Activated B cell treated with CpG ODN at 0.5 μM for 24 hours (primary cell): ENCODE measurements around the gene DAB1. TPM values are rescaled to one million over a fixed set of nuclear protein-coding genes. Genes with fewer than 3 reads are reported as not detected.

Experiments used
- ATAC-seq: fragments of 200-7000 bp; cut with Tn5 transposase; one replicate; pipeline ENCODE4 v1.10.0; 2021; ENCODE audit warnings: low read depth, mild to moderate bottlenecking, moderate library complexity
- CTCF ChIA-PET: fragments of 350-600 bp; sonication (Branson Sonifier 250); formaldehyde crosslinking; loops from one replicate; lab custom pipeline; 2021; ENCODE audit warnings: antibody characterized with exemption; lab: Charles Lee
- POLR2A ChIA-PET: fragments of 350-600 bp; sonication (Branson Sonifier 250); formaldehyde crosslinking; loops from one replicate; lab custom pipeline; 2021; ENCODE audit warnings: antibody characterized with exemption; lab: Charles Lee
- DNase-seq: peaks from one replicate; pipeline ENCODE4 v3.0.0; 2022
- H3K27ac Mint-ChIP-seq: one replicate; pipeline ENCODE4 v1.8.0; 2020; ENCODE audit warnings: mixed read lengths
- H3K27me3 Mint-ChIP-seq: one replicate; pipeline ENCODE4 v1.8.0; 2021; ENCODE audit warnings: mixed read lengths
- H3K36me3 Mint-ChIP-seq: one replicate; pipeline ENCODE4 v1.8.0; 2021; ENCODE audit warnings: low read depth, mixed read lengths
- H3K4me1 Mint-ChIP-seq: one replicate; pipeline ENCODE4 v1.8.0; 2021; ENCODE audit warnings: mixed read lengths
- H3K4me3 Mint-ChIP-seq: one replicate; pipeline ENCODE4 v1.8.0; 2020; ENCODE audit warnings: mild to moderate bottlenecking, mixed read lengths
- H3K9me3 Mint-ChIP-seq: one replicate; pipeline ENCODE4 v1.8.0; 2020; ENCODE audit warnings: mixed read lengths
- intact Hi-C: fragments of 100-400 bp; cut with micrococcal nuclease; formaldehyde crosslinking; loops from one replicate; pipeline ENCODE4 v1.15.1; 2024
- total RNA-seq: library from RNA; stranded (reverse); gene quantifications from 2 replicates; pipeline ENCODE4 v1.2.3, GENCODE V29; 2022
- TF ChIP-seq, protein P1 (sequence below): fragments of 200-600 bp; IDR thresholded peaks from one replicate; pipeline ENCODE4 v1.8.0; 2022; ENCODE audit warnings: antibody characterized with exemption, mild to moderate bottlenecking

Gene DAB1
- total RNA-seq, 1 donor from 2014 or later: not detected

DNA sequence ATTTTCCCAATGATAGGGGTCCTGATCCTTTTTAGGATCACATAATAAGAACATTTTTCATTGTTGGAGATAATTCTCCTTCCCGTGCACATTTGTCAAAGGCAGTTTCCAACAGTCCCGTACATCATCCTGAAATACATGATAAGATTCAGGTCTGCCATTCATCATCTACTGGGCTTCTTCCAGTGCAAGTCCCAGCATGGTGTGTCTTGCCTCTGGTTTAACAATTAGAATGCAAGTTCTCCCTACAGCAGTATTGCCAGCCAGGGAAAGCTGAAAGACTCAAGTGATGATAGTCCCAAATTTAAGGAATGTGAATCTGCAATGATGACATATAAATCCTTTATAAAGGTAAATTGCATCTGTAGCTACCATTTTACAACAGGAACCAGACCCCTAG, 146.2 kb downstream of the DAB1 start:
- peaks cover 2% of the 10 kb centered on the region for H3K9me3 Mint-ChIP-seq
- no peak overlapping the region for H3K27ac Mint-ChIP-seq
- ChIA-PET CTCF (no interaction called here), POLR2A (no interaction called here)
- TF ChIP-seq, protein P1, sequence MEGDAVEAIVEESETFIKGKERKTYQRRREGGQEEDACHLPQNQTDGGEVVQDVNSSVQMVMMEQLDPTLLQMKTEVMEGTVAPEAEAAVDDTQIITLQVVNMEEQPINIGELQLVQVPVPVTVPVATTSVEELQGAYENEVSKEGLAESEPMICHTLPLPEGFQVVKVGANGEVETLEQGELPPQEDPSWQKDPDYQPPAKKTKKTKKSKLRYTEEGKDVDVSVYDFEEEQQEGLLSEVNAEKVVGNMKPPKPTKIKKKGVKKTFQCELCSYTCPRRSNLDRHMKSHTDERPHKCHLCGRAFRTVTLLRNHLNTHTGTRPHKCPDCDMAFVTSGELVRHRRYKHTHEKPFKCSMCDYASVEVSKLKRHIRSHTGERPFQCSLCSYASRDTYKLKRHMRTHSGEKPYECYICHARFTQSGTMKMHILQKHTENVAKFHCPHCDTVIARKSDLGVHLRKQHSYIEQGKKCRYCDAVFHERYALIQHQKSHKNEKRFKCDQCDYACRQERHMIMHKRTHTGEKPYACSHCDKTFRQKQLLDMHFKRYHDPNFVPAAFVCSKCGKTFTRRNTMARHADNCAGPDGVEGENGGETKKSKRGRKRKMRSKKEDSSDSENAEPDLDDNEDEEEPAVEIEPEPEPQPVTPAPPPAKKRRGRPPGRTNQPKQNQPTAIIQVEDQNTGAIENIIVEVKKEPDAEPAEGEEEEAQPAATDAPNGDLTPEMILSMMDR: no peak
- no peak overlapping the region for H3K4me3 Mint-ChIP-seq
- no peaks in the 10 kb centered on the region for H3K4me1 Mint-ChIP-seq
- ATAC-seq (no peak), DNase-seq (no peak)
- H3K27me3 Mint-ChIP-seq: no peaks in the 10 kb centered on the region
- intact Hi-C loops: no loop called here
- no peaks in the 10 kb centered on the region for H3K36me3 Mint-ChIP-seq

DNA sequence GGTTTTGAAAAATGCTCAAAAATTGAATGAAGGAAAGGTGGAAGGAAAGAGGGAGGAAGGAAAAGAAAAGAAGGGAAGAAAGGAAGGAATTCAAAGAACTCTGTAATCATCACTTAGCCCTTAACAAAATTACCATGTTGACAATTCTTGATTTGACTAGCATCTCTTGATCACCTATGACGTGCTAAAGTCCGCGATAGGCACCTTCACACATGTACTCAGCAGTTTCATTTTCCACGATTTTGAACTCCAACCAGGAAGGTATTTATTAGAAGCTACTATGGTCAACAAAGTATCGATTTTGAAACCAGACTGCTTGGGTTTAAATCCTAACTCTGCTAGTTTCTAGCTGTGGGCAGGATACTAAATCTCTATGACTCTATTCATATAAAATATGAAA, 146.9 kb downstream of the DAB1 start:
- ChIA-PET POLR2A (no interaction called here), CTCF (no interaction called here)
- H3K27ac Mint-ChIP-seq: no peak overlapping the region
- ATAC-seq: no peak
- H3K27me3 Mint-ChIP-seq: no peaks in the 10 kb centered on the region
- DNase-seq: no peak
- no peaks in the 10 kb centered on the region for H3K36me3 Mint-ChIP-seq
- no peaks in the 10 kb centered on the region for H3K4me1 Mint-ChIP-seq
- TF ChIP-seq, protein P1: no peak
- peaks cover 2% of the 10 kb centered on the region for H3K9me3 Mint-ChIP-seq
- intact Hi-C loops: no loop called here
- no peak overlapping the region for H3K4me3 Mint-ChIP-seq

DNA sequence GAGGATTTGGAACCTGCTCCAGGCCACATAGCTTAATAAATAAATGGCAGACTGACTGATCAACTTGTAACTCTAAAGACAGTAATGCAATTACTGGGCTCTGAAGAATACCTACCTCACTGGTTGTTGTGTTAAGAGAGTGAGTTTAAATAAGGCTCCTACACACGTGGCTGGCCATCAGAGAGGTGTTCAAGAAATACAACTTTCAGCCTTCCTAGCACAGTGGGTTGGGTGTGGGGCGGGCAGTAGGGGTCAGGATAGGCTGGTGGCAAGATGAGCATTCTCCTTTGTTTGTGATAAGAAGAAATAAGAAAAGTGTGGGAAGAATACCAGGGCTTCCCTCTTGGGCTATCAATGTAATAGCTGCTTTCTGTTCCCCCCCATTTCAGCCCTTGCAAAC, 151.3 kb downstream of the DAB1 start:
- TF ChIP-seq, protein P1: no peak
- H3K4me3 Mint-ChIP-seq: no peak overlapping the region
- intact Hi-C loops: no loop called here
- H3K36me3 Mint-ChIP-seq: no peaks in the 10 kb centered on the region
- POLR2A ChIA-PET: no interaction called here
- H3K4me1 Mint-ChIP-seq: no peaks in the 10 kb centered on the region
- H3K9me3 Mint-ChIP-seq: peaks cover 2% of the 10 kb centered on the region
- CTCF ChIA-PET: no interaction called here
- H3K27ac Mint-ChIP-seq: no peak overlapping the region
- ATAC-seq (no peak), DNase-seq (no peak)
- no peaks in the 10 kb centered on the region for H3K27me3 Mint-ChIP-seq

DNA sequence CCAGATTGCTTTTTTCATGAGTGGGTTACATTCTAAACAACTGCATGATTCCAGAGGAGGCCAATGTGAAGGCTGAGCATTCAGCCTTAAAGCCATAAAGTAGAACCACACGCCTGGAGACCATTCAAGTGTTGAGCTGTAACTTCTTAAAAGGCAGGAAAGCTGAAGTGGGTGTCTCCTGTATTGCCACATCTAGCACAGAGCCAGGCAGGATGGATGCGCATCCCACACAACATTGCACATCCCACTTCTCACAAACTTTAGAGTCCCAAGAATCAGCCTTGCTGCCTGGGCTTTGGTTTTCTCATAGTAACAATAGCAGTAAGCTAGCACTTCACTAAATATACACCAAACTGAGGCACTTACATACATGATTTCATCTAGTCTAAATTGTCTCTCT, 151.7 kb downstream of the DAB1 start:
- Mint-ChIP-seq H3K4me3 (no peak overlapping the region), H3K27me3 (no peaks in the 10 kb centered on the region), H3K27ac (no peak overlapping the region), H3K36me3 (no peaks in the 10 kb centered on the region), H3K4me1 (no peaks in the 10 kb centered on the region), H3K9me3 (peaks cover 2% of the 10 kb centered on the region)
- CTCF ChIA-PET: no interaction called here
- TF ChIP-seq, protein P1: no peak
- intact Hi-C loops: no loop called here
- no peak for ATAC-seq
- no peak for DNase-seq
- POLR2A ChIA-PET: no interaction called here

DNA sequence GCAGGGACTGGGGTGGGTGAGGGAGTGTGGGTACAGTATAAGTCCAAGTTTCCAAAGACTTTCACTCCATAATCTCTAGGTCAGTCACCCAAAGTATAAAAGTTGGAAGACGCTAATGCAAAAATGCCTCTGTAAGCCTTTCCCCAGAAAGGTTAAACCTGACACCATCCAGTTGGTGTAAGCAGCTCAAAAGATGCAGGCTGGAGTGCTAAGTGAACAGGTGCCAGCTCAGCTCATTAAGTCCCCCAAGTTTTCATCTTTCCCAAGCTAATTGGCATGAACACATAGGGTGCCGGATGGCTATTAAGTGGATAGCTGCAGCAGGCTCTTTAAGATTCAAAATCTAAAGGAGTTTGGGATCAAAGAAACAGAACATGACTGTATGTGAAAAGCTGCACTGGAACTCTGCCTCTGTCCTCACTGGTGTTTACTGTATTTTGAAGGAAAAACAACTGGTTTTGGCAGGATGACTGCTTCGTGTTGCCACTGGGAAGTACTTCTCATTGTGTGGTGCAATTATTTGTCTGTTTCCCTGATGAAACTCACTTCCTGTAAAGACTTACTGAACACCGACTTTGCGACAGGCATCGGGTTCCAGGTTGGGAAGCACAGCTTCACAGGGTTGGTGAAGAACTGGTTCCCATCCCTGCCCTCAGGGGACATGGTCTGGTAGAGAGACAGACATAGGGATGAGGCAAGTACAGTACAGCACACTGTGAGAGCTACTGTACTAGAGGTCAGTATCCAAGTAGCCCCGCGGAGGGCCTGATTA, 152.7 kb downstream of the DAB1 start:
- Mint-ChIP-seq H3K27ac (no peak overlapping the region), H3K36me3 (no peaks in the 10 kb centered on the region), H3K4me1 (no peaks in the 10 kb centered on the region), H3K27me3 (peaks cover 3% of the 10 kb centered on the region), H3K9me3 (peaks cover 2% of the 10 kb centered on the region), H3K4me3 (no peak overlapping the region)
- TF ChIP-seq, protein P1: no peak
- ChIA-PET CTCF (no interaction called here), POLR2A (no interaction called here)
- DNase-seq: no peak
- ATAC-seq: no peak
- intact Hi-C loops: no loop called here
